Neuronal stem cell (in vitro differentiated cells): ENCODE measurements around the gene HPX.
A peak's percentile ranks its signal among the peaks of the same experiment; 100 is the strongest.

Experiments used
- DNase-seq: peaks from one replicate; pipeline ENCODE4 v3.0.0-alpha.2; 2013; ENCODE audit warnings: low spot score
- H2AFZ ChIP-seq: one replicate; pipeline ENCODE4 v1.6.1; 2013; ENCODE audit warnings: mild to moderate bottlenecking, low read length, inconsistent platforms
- H2AK5ac ChIP-seq: 2 replicates; pipeline ENCODE4 v1.6.1; 2013; ENCODE audit warnings: low read depth, mild to moderate bottlenecking, inconsistent platforms, low read length, moderate library complexity, mixed read lengths
- H2BK120ac ChIP-seq: 2 replicates; pipeline ENCODE4 v1.6.1; 2013; ENCODE audit warnings: low read depth, mild to moderate bottlenecking, inconsistent platforms, low read length, moderate library complexity, mixed read lengths
- H2BK12ac ChIP-seq: one replicate; pipeline ENCODE4 v1.6.1; 2013; ENCODE audit warnings: low read length, inconsistent platforms
- H2BK15ac ChIP-seq: 2 replicates; pipeline ENCODE4 v1.6.1; 2013; ENCODE audit warnings: mild to moderate bottlenecking, low read length, inconsistent platforms, mixed read lengths
- H2BK5ac ChIP-seq: one replicate; pipeline ENCODE4 v1.6.1; 2013; ENCODE audit warnings: inconsistent platforms, mild to moderate bottlenecking, low read length, moderate library complexity
- H3K14ac ChIP-seq: one replicate; pipeline ENCODE4 v1.6.1; 2013; ENCODE audit warnings: low read length, inconsistent platforms
- H3K18ac ChIP-seq: 2 replicates; pipeline ENCODE4 v1.6.1; 2013; ENCODE audit warnings: low read length, inconsistent platforms
- H3K23ac ChIP-seq: 2 replicates; pipeline ENCODE4 v1.6.1; 2013; ENCODE audit warnings: low read depth, mild to moderate bottlenecking, mixed read lengths, low read length, inconsistent platforms; ENCODE audit not compliant: poor library complexity
- H3K27ac ChIP-seq: replicated peaks from 3 replicates; pipeline ENCODE4 v1.5.1; 2013; ENCODE audit warnings: low read length, inconsistent platforms
- H3K27me3 ChIP-seq, 3 experiments: 2 replicates each; pipeline ENCODE4 v1.6.1; 2013; ENCODE audit warnings: low read length in 3 of 3, mild to moderate bottlenecking in 2 of 3, inconsistent platforms in 1 of 3, low read depth in 1 of 3, mixed read lengths in 1 of 3, moderate library complexity in 1 of 3; ENCODE audit not compliant: control insufficient read depth in 3 of 3, insufficient read depth in 3 of 3
- H3K36me3 ChIP-seq, 2 donors: replicated peaks in 1 of 2; 2 replicates each; pipeline ENCODE4 v1.6.1; 2013; ENCODE audit warnings: low read length in 2 of 2; ENCODE audit not compliant: control insufficient read depth in 2 of 2, insufficient read depth in 2 of 2
- H3K4ac ChIP-seq: 2 replicates; pipeline ENCODE4 v1.6.1; 2013; ENCODE audit warnings: inconsistent platforms, mild to moderate bottlenecking, low read length, moderate library complexity
- H3K4me1 ChIP-seq, 2 donors: 1 replicate in 1 of 2; 2 replicates in 1 of 2; pipeline ENCODE4 v1.6.1; 2013; ENCODE audit warnings: low read length in 2 of 2, low read depth in 1 of 2; ENCODE audit not compliant: control insufficient read depth in 2 of 2, insufficient read depth in 1 of 2
- H3K4me2 ChIP-seq: one replicate; pipeline ENCODE4 v1.6.1; 2013; ENCODE audit warnings: mild to moderate bottlenecking, low read length, inconsistent platforms; ENCODE audit not compliant: insufficient read depth, poor library complexity, severe bottlenecking
- H3K4me3 ChIP-seq, 2 donors: 2 replicates each; pipeline ENCODE4 v1.5.1; 2013; ENCODE audit warnings: low read length in 2 of 2, mild to moderate bottlenecking in 2 of 2, inconsistent platforms in 1 of 2, moderate library complexity in 1 of 2
- H3K79me1 ChIP-seq: one replicate; pipeline ENCODE4 v1.6.1; 2013; ENCODE audit warnings: low read depth, mild to moderate bottlenecking, inconsistent platforms, low read length, moderate library complexity
- H3K9ac ChIP-seq: one replicate; pipeline ENCODE4 v1.6.1; 2013; ENCODE audit warnings: mild to moderate bottlenecking, low read depth, low read length, inconsistent platforms; ENCODE audit not compliant: poor library complexity
- H3K9me3 ChIP-seq, 2 donors: replicated peaks in 1 of 2; 2 replicates each; pipeline versions ENCODE3 to v1.6.1; 2013; ENCODE audit warnings: low read length in 2 of 2, mild to moderate bottlenecking in 2 of 2, inconsistent platforms in 1 of 2, low read depth in 1 of 2, mixed read lengths in 1 of 2, moderate library complexity in 1 of 2; ENCODE audit not compliant: control insufficient read depth in 2 of 2, insufficient read depth in 1 of 2
- H4K8ac ChIP-seq: one replicate; pipeline ENCODE4 v1.6.1; 2013; ENCODE audit warnings: low read depth, mild to moderate bottlenecking, inconsistent platforms, low read length, moderate library complexity
- H4K91ac ChIP-seq: one replicate; pipeline ENCODE4 v1.6.1; 2013; ENCODE audit warnings: low read length, low read depth, mild to moderate bottlenecking, inconsistent platforms; ENCODE audit not compliant: poor library complexity
- WGBS, 2 donors: extraction: QIAGEN DNeasy Blood & Tissue Kit; methylation state at CpG; one replicate each; pipeline ENCODE4 v1.1.7; 2013; ENCODE audit warnings: missing lambda C conversion rate in 2 of 2, mixed read lengths in 1 of 2; ENCODE audit not compliant: insufficient read length in 2 of 2, insufficient replicate concordance in 1 of 2; ENCODE audit errors: extremely low coverage in 2 of 2; 5-methylcytosine and 5-hydroxymethylcytosine counted together

Gene HPX

DNA sequence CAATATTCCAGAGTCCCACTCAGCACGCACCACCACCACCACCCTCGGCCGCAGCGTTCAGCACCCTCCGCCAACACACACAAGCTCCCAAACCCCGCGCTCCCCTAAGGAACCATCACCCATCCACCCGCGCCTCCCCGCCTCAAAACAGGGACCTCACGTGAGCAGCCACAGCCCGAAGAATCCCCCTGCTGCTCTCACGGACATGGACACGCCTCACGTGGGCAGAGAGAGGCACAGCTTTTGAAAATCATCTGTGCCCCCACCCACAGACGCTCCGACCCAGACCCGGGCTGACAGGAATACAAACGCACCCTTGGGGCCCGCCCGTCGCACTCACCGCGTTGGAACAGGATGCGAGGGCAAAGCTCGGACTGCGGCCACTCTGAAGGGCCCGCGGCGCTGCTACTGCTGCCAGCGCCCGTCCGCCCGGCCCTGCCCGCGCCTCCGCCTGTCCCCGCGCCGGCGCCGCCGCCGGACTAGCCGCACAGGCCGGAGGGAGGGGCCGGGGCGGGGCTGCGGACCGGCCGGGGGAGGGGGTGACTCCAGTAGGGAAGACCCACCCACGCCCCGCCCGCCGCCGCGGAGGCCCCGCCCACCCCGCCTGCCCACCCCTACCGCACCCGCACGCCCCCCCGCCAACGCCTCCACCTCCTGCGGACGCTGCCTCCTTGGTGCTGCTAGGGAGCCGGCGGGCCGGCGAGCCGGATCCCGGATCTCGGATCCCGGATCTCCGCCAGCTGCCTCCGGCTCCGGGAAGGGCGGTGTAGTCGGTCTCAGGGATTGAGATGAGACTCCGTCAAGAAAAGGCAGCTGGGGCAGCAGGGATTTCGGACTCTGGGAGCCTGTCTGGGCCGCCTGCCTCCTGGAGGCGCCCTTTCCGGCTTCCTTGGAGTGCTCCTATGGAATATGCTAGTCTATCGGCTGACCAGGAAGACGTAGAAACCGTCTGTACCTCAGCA, 32.9 kb upstream of the HPX start, which contains the start of gene TRIM3:
Gene TRIM3 (minus strand): TSS at position 491 of the 962 bp plus-strand sequence. CDS start 8,246 bp downstream, outside the sequence.
- Histone ChIP-seq H3K9ac (peak within 1 kb of the TSS; percentile 91), H3K36me3 (peaks cover 11 to 27% of the 10 kb centered on the region in 2 donors), H3K27ac (peak within 1 kb of the TSS; percentile 85), H3K9me3 (no peaks in the 10 kb centered on the region), H2AFZ (peak within 1 kb of the TSS; percentile 97), H2BK120ac (no peak within 1 kb of the TSS), H3K4me3 (peak within 1 kb of the TSS; percentile 74 to 89), H3K4ac (no peak within 1 kb of the TSS), H4K8ac (no peak within 1 kb of the TSS), H3K4me2 (peak within 1 kb of the TSS; percentile 90), H3K27me3 (no peaks in the 10 kb centered on the region), H2BK15ac (no peak within 1 kb of the TSS), H3K18ac (peak within 1 kb of the TSS; percentile 91), H3K23ac (peak within 1 kb of the TSS; percentile 49), H2AK5ac (no peak within 1 kb of the TSS), H3K79me1 (no peaks in the 10 kb centered on the region), H3K4me1 (peaks cover 7 to 17% of the 10 kb centered on the region in 2 donors), H2BK12ac (no peak within 1 kb of the TSS), H4K91ac (no peak within 1 kb of the TSS), H2BK5ac (peak within 1 kb of the TSS; percentile 40), H3K14ac (peak within 1 kb of the TSS; percentile 59)
- no CpG with 5 or more reads among the region's 87 CpGs for WGBS, 2 donors
- DNase-seq, result peak; percentile 85

GRCh38 chr11:6472934-6473333, 32.1 kb upstream of the HPX start:
- Histone ChIP-seq H4K8ac (no peak overlapping the region), H2BK12ac (no peak overlapping the region), H3K9ac (peak overlapping the region; percentile 38), H2AK5ac (no peak overlapping the region), H3K23ac (no peak overlapping the region), H3K27me3 (no peaks in the 10 kb centered on the region), H4K91ac (no peak overlapping the region), H3K4me2 (peak overlapping the region; percentile 82), H2AFZ (peak overlapping the region; percentile 75), H3K4me3 (peak overlapping the region; percentile 67 to 74), H3K14ac (no peak overlapping the region), H2BK15ac (no peak overlapping the region), H3K18ac (peak overlapping the region; percentile 68), H3K36me3 (peaks cover 4 to 19% of the 10 kb centered on the region in 2 donors), H2BK120ac (no peak overlapping the region), H3K27ac (no peak overlapping the region), H3K9me3 (no peaks in the 10 kb centered on the region), H2BK5ac (no peak overlapping the region), H3K4me1 (peaks cover 7 to 18% of the 10 kb centered on the region in 2 donors), H3K4ac (no peak overlapping the region), H3K79me1 (no peaks in the 10 kb centered on the region)
- DNase-seq, result no peak
- no CpG with 5 or more reads among the region's 1 CpG for WGBS, 2 donors

DNA sequence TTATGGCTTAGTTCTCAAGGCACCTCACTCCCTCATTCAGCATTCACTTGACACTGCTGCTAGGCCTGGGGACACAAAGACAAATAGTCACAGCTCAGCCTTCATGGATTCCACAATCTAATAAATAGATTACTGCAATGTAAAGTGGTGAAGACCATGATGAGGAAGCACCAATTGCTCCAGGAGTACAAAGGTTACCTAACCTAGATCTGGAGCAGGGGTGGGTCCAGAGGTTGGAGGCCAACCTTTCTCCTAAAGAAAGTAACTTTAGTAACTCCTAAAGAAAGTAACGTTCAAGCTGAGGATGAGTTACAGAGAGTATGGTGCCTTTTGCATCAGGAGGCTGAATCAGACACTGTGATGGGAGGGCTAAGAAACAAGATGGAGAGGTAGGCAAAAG, 28.8 kb upstream of the HPX start:
- Histone ChIP-seq H3K9me3 (no peaks in the 10 kb centered on the region), H3K4me3 (no peak overlapping the region), H3K14ac (no peak overlapping the region), H3K27ac (no peak overlapping the region), H3K23ac (no peak overlapping the region), H3K18ac (no peak overlapping the region), H3K79me1 (no peaks in the 10 kb centered on the region), H2BK120ac (no peak overlapping the region), H2AFZ (peak overlapping the region; percentile 78), H2AK5ac (no peak overlapping the region), H2BK12ac (no peak overlapping the region), H2BK5ac (no peak overlapping the region), H2BK15ac (no peak overlapping the region), H3K36me3 (peaks cover 3 to 9% of the 10 kb centered on the region in 2 donors), H3K4me1 (peaks cover 7 to 18% of the 10 kb centered on the region in 2 donors), H4K8ac (no peak overlapping the region), H4K91ac (no peak overlapping the region), H3K4ac (no peak overlapping the region), H3K9ac (no peak overlapping the region), H3K27me3 (no peaks in the 10 kb centered on the region), H3K4me2 (no peak overlapping the region)
- no CpG with 5 or more reads among the region's 1 CpG for WGBS, 2 donors
- DNase-seq, result no peak
